Frontal cortex (tissue), 4 donors: ENCODE results near the gene KCND3. TPM values are rescaled to one million over a fixed set of nuclear protein-coding genes. Genes with fewer than 3 reads are reported as not detected.
"Not testable (repeated sequence)": the region's sequence is repeated elsewhere in the genome, so short reads cannot be mapped to it uniquely, and the experiment has no call there.

Experiments used
- DNase-seq, 2 donors: peaks; one replicate each; pipeline ENCODE4 v3.0.0; 2012; ENCODE audit warnings: low spot score in 2 of 2
- FAIRE-seq: peaks from 2 replicates; lab custom pipeline; 2012; peaks lifted over from hg19 to GRCh38; lab: Jason Lieb, UNC
- total RNA-seq: library from RNA; depleted of rRNA; stranded (reverse); fragments of >200 nt; gene quantifications from one replicate; pipeline ENCODE4 v1.2.3, GENCODE V29; 2014
- donor health status: control.
- donor health status: control.
- donor health status: control.

Gene KCND3
- total RNA-seq, 1 donor from 2014 or later: 10.6 TPM

DNA sequence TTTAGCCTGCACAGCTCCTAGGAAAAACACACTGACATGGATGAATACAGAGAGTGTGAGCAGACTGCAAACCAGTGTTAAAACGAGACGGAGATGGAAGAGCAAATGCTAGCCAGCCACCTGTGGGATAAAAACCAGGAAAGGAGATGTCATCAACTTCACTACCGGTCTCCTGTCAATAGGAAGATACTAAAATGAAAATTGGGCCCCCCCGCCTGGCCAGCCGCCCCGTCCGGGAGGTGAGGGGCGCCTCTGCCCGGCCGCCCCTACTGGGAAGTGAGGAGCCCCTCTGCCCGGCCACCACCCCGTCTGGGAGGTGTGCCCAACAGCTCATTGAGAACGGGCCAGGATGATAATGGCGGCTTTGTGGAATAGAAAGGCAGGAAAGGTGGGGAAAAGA is 189.7 kb downstream of the KCND3 start:
- DNase-seq, FAIRE-seq: not testable (repeated sequence)

- FAIRE-seq: no peak
- DNase-seq: no peak
Measured at GRCh38 chr1:111798580-111798979, 190.9 kb downstream of the KCND3 start.

GRCh38 chr1:111795401-111795800 is 194.1 kb downstream of the KCND3 start:
- no peak for DNase-seq
- FAIRE-seq: no peak

- no peak for FAIRE-seq
- no peak for DNase-seq
Measured at GRCh38 chr1:111793923-111794322, 195.5 kb downstream of the KCND3 start.

GRCh38 chr1:111792249-111792648 is 197.2 kb downstream of the KCND3 start:
- no peak for DNase-seq
- no peak for FAIRE-seq

GRCh38 chr1:111791776-111792175 is 197.7 kb downstream of the KCND3 start:
- FAIRE-seq (no peak), DNase-seq (no peak)

DNA sequence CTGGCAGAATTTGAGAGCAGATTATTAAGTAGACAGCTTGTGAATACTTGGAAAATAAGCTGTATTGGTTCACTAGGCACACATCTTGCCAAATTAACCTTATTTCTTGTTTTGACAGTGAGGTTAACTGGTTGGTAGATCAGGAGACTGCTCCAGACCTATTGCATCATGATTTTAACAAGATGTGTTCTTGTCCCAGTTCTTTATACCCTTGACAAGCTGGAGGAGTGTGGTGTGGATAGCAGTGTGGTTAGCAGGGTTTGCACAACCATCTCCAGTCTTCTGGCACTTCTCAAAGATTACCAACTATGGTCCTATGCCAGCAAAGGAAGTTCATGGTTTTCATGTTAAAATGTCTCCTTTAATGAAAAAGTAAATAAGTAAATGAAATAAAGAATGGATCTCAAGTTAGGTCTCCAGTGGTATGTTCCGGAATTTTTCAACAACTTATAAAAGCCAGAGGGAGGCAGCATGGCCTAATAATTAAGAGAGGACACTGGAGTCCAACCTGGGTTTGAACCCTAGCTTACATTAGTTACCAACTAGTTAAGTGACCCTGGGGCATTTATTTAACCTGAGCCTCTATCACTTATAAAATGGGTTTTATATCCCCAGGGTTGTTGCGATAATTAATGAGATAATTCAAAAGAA is 199.7 kb downstream of the KCND3 start:
- no peak for FAIRE-seq
- DNase-seq: no peak

- FAIRE-seq (no peak), DNase-seq (no peak)
Measured at GRCh38 chr1:111789142-111789541, 200.3 kb downstream of the KCND3 start.

DNA sequence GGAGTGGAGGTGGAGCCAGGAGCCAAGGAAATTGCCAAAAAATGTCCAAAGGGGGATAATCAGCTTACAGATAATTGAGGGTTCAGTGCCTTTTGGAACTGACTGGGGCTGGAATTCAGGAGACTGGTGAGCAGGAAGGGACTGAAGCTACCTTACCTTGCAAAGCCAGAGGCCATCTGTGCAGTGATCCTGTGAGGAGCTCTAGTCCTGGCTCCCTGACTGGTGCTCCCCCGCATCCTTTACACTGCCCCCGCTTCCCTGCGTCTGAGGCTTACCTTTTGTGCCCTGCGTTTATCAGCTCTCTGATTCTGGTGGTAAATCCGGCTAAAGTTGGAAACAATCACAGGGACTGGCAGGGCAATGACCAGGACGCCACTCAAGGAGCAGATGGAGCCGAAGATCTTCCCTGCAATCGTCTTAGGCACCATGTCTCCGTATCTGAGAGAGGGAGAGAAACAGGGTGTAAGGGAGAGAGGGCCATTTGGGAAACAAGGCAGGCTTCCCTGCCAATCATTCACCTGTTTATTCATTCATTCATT is 202.7 kb downstream of the KCND3 start:
- FAIRE-seq: no peak
- no peak for DNase-seq

- DNase-seq (no peak), FAIRE-seq (no peak)
Measured at GRCh38 chr1:111784273-111784901, 205.1 kb downstream of the KCND3 start.

DNA sequence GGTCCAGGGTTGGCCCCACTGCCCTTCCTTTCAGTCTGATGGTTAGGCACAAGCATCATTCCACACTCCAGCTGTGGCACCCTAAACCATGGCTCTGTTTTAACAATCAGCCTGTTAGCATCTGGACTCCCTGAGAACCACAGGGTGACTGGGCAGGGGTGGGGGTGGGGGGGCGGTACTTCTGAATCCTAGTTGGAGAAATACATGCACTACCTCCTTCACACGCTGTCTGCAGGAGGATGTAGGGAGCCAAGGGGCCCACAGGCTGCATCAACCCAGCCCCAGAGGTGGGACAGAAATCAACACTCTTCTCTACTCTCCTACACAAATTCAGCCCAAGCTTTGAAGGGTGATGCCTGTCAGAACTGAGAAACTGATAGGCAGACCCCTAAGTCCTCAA is 209.9 kb downstream of the KCND3 start:
- DNase-seq: no peak
- FAIRE-seq: no peak

DNA sequence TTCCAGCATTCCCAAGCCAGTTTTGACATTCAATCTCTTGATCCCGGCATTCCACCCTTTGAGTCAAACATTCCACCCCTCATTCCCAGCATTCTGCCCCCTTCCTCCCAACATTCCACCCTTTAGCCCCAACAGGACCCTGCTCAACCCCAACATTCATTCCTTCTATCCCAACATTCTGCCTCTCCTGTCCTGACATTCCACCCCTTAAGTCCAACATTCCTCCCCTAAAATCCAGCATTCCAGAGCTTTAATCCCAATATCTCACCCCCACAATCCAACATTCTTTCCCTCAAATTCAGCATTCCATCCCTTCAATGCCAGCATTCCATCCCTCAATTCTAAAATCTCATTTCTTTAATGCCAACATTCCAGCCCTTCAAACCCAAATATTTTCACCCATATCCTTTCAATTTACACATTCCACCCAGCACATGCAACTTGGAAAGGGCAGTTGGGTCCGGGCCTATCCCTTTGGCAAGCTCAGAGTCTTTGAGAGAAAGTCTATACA is 210.9 kb downstream of the KCND3 start:
- DNase-seq: no peak
- FAIRE-seq: no peak

DNA sequence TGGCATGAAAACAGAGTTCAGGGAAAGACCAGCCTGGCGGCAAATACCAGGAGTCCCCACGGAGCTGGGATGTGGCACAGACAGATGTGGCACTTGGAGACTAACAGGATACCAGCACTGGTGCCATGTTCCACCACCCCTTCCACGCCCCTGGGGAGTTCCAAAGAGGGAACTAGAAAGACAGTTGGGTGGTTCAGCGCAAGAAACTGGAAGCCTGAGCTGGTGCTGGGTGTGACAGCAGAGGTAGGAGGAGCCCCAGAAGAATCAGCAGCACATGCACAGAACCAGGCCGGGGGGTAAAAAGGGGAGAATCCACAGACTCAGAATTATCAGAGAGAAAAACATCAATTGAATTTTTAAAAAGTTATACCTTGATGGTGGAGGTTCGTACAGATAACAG is 211.4 kb downstream of the KCND3 start:
- DNase-seq (no peak), FAIRE-seq (no peak)

- DNase-seq (no peak), FAIRE-seq (no peak)
Measured at GRCh38 chr1:111777301-111777700, 212.2 kb downstream of the KCND3 start.

DNA sequence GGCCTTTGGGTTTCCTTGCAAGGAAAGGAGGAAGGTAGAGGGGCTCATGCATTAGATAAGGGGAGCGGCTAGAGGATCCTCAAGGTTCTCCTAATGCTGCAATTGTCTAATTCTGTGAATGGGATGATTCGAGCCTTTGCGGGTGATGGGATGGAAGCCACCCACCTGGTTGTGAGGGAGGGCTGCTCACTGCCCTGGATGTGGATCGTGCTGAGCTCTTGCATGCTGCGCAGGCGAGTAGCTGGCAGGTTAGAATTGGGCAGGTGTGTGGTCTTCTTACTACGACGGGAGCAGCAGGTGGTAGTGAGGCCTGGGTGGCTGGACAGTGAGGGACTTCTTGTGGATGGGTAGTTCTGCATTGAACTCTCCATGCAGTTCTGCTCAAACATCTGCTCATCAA is 212.6 kb downstream of the KCND3 start:
- FAIRE-seq: no peak
- no peak for DNase-seq

GRCh38 chr1:111776391-111776790 is 213.1 kb downstream of the KCND3 start:
- DNase-seq (no peak), FAIRE-seq (no peak)

- no peak for FAIRE-seq
Measured at GRCh38 chr1:111775966-111776365, 213.5 kb downstream of the KCND3 start.

GRCh38 chr1:111770916-111771315 is 218.6 kb downstream of the KCND3 start:
- DNase-seq: no peak
- FAIRE-seq: no peak

More at GRCh38 chr1:111775966-111776365, 213.5 kb downstream of the KCND3 start:
- no peak for DNase-seq

DNA sequence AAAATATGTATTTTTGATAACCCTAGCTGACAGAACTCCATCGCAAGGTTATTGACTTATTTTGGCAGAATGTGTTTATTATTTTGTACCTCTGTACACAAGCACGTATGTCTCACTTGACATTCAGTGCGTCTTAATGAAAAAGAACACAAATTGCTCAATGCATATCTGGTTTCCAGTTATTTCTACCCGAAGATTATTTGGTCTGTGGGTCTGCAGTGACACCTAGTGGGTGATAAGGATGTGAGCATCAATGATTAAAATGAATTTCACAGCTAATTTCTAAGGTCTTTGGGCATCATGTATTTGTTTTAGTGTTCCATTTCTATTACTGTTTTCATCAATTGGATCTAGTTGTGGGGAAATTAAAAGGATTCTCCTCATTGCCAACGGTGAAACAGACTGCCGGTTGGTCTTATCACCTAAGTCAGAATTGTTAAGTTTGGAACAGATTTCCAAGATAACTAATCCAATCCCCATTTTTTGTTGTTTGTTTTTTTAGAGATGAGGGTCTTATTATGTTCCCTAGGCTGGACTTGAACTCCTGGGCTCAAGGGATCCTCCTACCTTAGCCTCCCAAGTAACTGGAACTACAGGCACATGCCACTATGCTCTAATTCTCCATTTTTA is 219.8 kb downstream of the KCND3 start:
- FAIRE-seq (peak; percentile 77), DNase-seq (peak; percentile 46)

GRCh38 chr1:111768625-111769024 is 220.8 kb downstream of the KCND3 start:
- FAIRE-seq (no peak), DNase-seq (no peak)

DNA sequence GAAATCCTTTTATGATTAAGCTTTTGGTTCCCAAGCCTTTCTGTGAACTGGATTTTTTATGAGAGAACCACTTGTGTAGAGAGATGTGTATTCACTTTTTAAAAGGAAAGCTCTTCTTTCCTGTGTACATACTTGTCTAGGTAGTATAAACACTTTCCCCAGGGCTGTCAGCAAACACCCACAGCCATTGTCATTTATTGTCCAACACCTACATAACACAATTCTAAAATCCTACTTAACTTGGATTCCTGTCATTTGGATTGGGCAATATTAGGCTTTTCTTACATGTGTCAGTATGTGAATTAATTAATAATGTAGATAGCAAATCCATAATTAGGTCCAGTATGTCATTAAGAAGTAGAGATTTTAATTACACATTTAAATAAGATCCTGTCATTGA is 221.4 kb downstream of the KCND3 start:
- DNase-seq: no peak
- FAIRE-seq: no peak
